Globus pallidus (tissue), 1 donor: ENCODE results near the gene MTX3.

Experiments
- DNase-seq: peaks from one replicate; pipeline ENCODE4 v3.0.0-alpha.2; 2015; ENCODE audit warnings: low spot score

Gene MTX3

GRCh38 chr5:79990598-79991507, at the start of gene MTX3:
Gene MTX3, minus strand, starts transcription at chr5:79991262. Its CDS starts 24 bp downstream, at chr5:79991238.
- DNase-seq = peak; percentile 80

- no peak for DNase-seq
Measured at GRCh38 chr5:80039650-80040049, 48.6 kb upstream of the MTX3 start.

DNA sequence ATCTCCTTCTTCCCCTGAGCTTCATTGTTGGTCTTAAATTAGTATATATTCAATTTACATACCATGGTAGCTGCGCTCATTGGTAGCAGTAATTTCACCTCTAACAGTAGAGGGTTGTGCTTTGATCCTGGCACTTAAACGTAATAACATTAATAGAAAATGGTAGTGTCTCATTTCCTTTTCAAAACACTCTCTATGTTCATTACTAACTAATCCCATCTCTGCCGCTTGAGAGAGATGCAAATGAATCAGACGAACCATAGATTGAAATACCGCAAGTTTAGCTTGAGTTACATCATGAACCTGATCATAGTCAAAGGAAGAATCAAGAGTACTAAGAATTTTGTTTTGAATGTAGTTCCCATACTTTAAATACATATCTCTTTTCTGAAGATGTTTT, 46.3 kb upstream of the MTX3 start:
- DNase-seq = no peak

- no peak for DNase-seq
Measured at GRCh38 chr5:80036615-80037014, 45.6 kb upstream of the MTX3 start.

DNA sequence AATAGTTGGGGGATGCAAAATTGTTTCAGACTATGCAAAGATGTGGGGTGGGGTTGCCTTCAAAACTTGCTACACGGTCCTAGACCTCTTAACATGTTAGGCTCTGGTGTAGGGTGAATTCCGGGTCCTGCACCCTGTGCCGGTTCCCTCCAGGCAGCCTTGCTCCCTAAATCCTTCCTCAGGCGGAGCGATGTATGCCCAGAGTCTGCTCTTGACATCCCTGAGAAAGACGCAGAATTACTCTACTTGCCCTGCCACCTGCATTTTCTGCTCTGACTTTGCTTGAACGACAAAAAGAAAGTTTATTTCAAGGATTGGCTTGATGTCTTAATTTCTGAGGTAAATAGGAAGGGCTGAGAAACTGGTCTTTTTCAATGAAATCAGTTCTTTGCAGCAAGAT, 44.8 kb upstream of the MTX3 start:
- DNase-seq = no peak

DNA sequence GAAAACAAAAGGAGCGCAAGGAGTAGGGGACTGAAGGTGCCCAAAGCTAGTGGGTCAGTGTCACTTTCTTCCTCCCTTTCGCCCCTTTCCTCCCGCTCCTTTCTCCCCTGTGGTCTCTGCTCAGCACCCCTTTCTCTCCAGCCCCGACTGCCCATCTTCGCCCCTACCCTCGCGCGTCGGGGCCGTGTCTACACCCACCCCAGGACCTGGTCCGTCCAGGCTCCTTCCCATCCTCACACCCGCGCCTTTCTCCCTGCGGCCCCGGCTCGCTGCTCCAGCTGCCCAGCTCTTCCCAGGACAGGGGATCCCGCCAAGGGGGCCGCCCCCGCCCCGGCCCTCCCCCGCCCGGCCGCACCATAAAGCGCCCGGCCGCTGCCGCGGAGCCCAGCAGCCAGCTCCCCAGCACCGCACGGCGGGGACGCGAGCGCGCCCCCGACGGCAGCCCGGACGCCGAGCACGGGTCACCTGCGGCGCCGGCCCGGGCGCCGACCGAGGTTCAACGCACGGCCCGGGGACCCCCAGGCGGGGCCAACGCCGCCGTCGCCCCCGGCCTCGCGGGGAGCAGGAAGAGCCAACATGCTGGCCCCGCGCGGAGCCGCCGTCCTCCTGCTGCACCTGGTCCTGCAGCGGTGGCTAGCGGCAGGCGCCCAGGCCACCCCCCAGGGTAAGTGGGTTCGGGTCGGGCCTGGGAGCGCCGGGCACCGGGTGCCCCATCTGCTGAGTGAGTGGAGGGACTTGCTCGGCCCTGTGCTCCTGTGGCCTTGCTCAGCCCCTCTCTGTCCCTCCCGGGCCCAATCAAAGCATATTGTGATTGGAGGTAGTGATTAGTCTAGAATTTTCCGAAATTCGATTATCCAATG, 44.1 kb upstream of the MTX3 start, which contains the start of gene THBS4:
Gene THBS4, plus strand, starts transcription at position 387 of the 860 bp plus-strand sequence. Its CDS starts 190 bp downstream, at position 577.
- no peak for DNase-seq

- no peak for DNase-seq
Measured at GRCh38 chr5:80034559-80034958, 43.5 kb upstream of the MTX3 start.

- DNase-seq = no peak
Measured at GRCh38 chr5:80033513-80033912, 42.5 kb upstream of the MTX3 start.

DNA sequence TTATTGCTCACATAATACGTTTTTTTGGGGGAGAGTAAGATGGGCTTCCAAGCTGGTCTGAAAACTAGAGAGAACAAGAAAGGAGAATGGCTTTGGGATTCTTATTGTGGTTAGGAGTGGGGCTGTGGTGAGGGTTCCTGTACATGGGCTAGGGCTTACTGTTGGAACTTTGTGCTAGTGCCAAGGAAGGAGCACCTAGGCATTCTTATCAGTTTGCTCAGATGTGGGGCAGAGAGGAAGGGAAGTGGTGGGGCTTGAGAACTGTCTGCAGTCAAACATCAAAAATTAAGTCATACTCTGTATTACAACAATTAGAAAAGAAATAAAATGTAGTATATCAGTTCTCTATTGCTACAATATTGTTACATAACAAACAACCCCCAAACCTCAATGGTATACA, 40.0 kb upstream of the MTX3 start:
- DNase-seq = no peak

GRCh38 chr5:80026841-80027240, 35.8 kb upstream of the MTX3 start:
- DNase-seq = no peak

DNA sequence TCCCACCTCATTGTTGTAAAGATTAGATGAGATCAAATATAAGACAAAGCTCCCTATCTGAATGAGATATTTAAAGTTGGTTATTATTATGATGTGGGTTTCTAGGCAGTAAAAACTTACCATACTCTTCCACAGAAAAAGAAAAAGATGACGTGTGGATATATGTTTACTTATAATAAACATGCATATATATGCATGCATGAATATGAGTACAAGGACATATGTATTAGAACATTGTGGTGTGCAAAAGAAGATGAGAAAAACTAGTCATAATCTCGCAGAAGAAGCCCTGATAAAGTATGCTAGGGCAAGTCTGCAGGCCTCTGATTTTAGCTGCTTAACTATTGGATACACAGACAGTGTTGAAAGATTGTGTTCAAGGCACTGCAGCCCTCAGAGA, 34.0 kb upstream of the MTX3 start:
- no peak for DNase-seq

DNA sequence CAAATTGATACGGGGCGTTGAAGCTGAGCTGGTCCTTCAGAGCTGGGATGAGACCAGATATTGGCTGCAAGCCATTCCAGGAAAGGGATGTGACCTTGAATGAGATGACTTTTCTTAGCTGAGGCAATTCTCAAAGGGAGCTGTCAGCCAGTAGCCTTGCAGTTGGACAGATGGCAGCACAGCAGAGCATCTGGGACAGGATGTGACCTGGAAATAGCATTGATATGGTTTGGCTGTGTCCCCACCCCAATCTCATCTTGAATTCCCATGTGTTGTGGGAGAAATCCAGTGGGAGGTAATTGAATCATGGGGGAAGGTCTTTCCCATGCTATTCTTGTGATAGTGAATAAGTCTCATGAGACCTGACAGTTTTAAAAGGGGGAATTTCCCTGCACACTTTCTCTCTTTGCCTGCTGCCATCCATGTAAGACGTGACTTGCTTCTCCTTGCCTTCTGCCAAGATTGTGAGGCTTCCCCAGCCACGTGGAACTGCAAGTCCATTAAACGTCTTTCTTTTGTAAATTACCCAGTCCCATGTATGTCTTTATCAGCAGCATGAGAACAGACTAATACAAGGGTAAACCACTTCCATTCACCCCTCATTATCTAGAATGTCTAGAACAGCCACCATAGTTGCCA, 19.8 kb upstream of the MTX3 start:
- DNase-seq = no peak

DNA sequence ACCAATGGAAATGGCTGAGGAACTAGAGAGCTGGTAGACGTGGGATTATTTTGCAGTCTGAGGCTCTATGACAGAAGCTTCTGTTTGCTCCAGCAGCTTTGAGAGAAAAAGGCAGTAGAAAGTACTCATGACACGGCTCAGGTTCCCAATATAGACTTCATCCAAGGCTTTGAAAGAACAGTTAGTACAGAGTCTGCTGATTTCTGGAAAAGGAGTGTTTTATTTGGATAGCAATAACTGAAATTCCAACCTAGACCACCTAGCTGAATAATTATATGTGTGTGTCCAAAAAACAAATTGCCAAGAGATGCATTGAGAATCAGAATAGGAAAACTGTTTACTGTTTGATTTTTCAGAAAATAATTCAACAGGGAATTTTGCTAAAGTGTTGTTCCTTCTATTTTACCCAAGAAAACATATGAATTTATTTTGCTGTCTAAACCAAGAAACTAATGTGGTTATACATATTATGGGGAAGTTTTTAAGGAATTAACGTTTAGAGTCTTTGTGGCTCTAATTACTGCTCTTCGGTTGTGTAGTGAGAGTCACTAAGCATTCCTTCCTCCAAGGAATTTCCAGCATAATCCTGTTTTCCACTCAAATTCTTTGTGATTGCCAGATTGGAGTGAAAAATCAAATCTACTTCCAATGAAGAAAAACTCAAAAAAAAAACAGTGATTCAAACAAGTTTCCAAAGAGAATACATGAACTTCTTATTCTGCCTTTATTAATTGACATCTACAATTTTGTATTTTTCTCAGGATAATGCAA, 18.1 kb upstream of the MTX3 start:
- DNase-seq = no peak

DNA sequence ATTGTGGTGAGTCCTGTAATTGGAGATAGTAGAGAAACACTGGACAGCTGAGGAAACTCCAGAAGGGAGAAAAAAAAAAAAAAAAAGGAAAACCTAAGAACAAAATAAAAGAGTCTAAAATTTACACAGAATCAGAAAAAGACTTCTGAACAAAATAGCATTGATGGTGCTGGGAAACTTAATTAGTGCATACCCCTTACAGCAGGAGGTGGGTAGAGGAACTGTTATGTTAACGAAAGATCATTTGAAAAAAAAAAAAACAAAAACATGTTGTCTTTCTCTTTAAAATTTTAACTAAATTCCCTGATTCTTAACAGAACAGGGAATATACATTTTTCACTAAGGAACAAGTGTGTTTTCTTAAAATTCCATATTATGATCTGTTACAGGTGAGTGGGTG, 11.6 kb upstream of the MTX3 start:
- DNase-seq = no peak

DNA sequence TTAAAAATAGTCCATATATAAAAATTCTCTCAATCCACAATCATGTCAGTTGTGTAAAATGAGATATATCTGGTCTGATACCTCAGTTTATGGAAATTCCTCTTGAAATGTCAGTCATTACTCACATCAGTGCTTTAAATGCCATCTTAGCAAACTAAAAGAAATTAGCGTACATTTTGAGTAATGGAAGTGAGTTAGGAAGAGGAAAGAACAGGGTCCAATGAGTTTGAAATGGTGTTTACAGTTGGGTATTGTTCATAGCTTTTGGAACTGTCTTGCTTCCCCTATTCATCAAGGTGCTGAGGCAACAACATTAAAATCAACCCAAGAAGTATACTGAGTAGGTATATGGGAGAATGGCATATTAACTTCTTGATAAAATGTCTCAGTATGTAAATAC, 8.7 kb upstream of the MTX3 start:
- no peak for DNase-seq

GRCh38 chr5:79992891-79993657, 2.0 kb upstream of the MTX3 start:
- no peak for DNase-seq

GRCh38 chr5:79990205-79990597, 861 bp downstream of the MTX3 start:
- DNase-seq = no peak

DNA sequence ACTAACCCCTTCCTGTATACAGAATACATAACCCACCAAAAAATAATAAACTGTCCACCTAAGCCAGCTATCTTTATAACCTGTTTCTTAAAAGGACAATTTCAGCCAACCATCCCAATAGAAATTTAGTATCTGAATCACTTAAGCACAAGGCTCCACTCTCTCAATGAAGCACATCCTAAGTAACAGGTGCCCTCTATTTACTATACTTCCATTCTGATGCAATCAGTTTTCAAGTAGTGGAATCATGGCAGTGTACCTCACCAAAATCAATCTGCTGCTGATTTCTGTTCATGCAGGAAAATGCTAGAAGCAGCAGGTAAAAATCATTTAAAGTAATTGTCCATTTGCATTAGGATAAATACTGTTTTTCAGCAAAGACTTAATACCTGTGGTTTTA, 4.8 kb downstream of the MTX3 start:
- no peak for DNase-seq

DNA sequence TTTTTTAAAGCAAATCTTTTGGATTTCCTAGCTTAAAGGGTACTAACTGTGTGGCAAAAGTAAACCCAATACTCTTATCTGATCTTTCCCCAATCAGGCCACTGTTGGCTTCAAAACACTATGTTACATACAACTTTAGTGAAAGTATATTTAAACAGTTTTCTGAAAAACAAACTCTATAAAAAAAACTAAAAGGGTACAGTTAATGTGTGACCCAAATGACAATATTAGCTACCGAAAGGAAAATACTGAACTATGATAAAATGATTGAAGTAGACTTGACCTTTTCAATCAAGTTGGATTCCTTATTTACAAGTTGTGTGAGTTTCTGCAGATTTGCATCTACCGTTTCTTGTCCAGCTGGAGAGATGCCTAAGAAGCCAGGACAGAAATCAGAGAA, 5.8 kb downstream of the MTX3 start:
- no peak for DNase-seq

GRCh38 chr5:79984363-79984762, 6.7 kb downstream of the MTX3 start:
- no peak for DNase-seq

GRCh38 chr5:79983618-79984017, 7.4 kb downstream of the MTX3 start:
- no peak for DNase-seq
